SK-N-SH (cell line): ENCODE results near the gene ANKRD44. TPM values are rescaled to one million over a fixed set of nuclear protein-coding genes. Genes with fewer than 3 reads are reported as not detected.
A peak's percentile ranks its signal among the peaks of the same experiment; 100 is the strongest.

Experiments used
- CTCF ChIA-PET: fragments of 300-600, 350-600 bp; formaldehyde crosslinking; extraction: SDS; loops from one replicate; lab custom pipeline; 2021; lab: Yijun Ruan, JAX
- POLR2A ChIA-PET: fragments of 350-600 bp; sonication (Branson Sonifier 250); formaldehyde crosslinking; extraction: SDS; loops from one replicate; lab custom pipeline; 2020; ENCODE audit warnings: antibody characterized with exemption, inconsistent platforms; lab: Yijun Ruan, JAX
- DNase-seq: peaks from one replicate; pipeline ENCODE4 v3.0.0; 2012
- H2AFZ ChIP-seq: fragments of 200-600 bp; sonication (generic); 2 replicates; pipeline ENCODE4 v1.8.1; 2016; ENCODE audit warnings: antibody characterized with exemption, mild to moderate bottlenecking, low read depth
- H3F3A ChIP-seq: fragments of 200-600 bp; sonication (generic); replicated peaks from 2 replicates; pipeline ENCODE3; 2016; ENCODE audit warnings: antibody characterized with exemption, mild to moderate bottlenecking; ENCODE audit not compliant: insufficient read depth
- H3K27ac ChIP-seq, 2 experiments: fragments of 200-500 bp in 1 of 2; fragments of 200-600 bp in 1 of 2; sonication (Bioruptor generic) in 1 of 2; sonication (generic), shearing (Covaris generic) in 1 of 2; 2 replicates each; pipeline versions ENCODE4 v1.5.1 to v1.6.1; 2014 to 2016; ENCODE audit warnings: low read depth in 2 of 2, inconsistent platforms in 1 of 2, low read length in 1 of 2, mild to moderate bottlenecking in 1 of 2, mixed read lengths in 1 of 2
- H3K27me3 ChIP-seq: fragments of 200-600 bp; sonication (generic), shearing (Covaris generic); 2 replicates; pipeline ENCODE4 v1.6.1; 2016; ENCODE audit warnings: mixed run types; ENCODE audit not compliant: insufficient read depth
- H3K36me3 ChIP-seq, 2 experiments: fragments of 200-500 bp in 1 of 2; fragments of 200-600 bp in 1 of 2; sonication (Bioruptor generic) in 1 of 2; sonication (generic) in 1 of 2; replicated peaks in 1 of 2; 2 replicates each; pipeline versions ENCODE3 to v1.5.1; 2014 to 2016; ENCODE audit warnings: low read length in 1 of 2, mild to moderate bottlenecking in 1 of 2; ENCODE audit not compliant: insufficient read depth in 2 of 2, control insufficient read depth in 1 of 2
- H3K4me1 ChIP-seq, 2 experiments: fragments of 200-500 bp in 1 of 2; fragments of 200-600 bp in 1 of 2; sonication (Bioruptor generic) in 1 of 2; sonication (generic), shearing (Covaris generic) in 1 of 2; 2 replicates each; pipeline versions ENCODE4 v1.5.1 to v1.6.1; 2014 to 2016; ENCODE audit warnings: low read depth in 1 of 2, low read length in 1 of 2, mixed run types in 1 of 2; ENCODE audit not compliant: insufficient read depth in 2 of 2, control insufficient read depth in 1 of 2
- H3K4me2 ChIP-seq: fragments of 200-600 bp; sonication (generic), shearing (Covaris generic); 2 replicates; pipeline ENCODE4 v1.6.1; 2017; ENCODE audit warnings: mixed run types
- H3K4me3 ChIP-seq, 2 experiments: fragments of 200-500 bp in 1 of 2; fragments of 200-600 bp in 1 of 2; sonication (Bioruptor generic) in 1 of 2; sonication (generic), shearing (Covaris generic) in 1 of 2; 2 replicates each; pipeline versions ENCODE4 v1.5.1 to v1.8.1; 2014 to 2016; ENCODE audit warnings: low read depth in 2 of 2, inconsistent platforms in 1 of 2, low read length in 1 of 2, mild to moderate bottlenecking in 1 of 2, mixed read lengths in 1 of 2, moderate library complexity in 1 of 2
- H3K79me2 ChIP-seq: fragments of 200-600 bp; sonication (generic); 2 replicates; pipeline ENCODE4 v1.8.1; 2017; ENCODE audit warnings: mild to moderate bottlenecking; ENCODE audit not compliant: insufficient read depth
- H3K9ac ChIP-seq: fragments of 200-600 bp; sonication (generic); 2 replicates; pipeline ENCODE4 v1.6.1; 2017; ENCODE audit warnings: mixed run types
- H3K9me2 ChIP-seq: fragments of 200-600 bp; sonication (generic); 2 replicates; pipeline ENCODE4 v1.6.1; 2017; ENCODE audit warnings: mixed run types
- H3K9me3 ChIP-seq: fragments of 200-600 bp; sonication (generic); 2 replicates; pipeline ENCODE4 v1.6.1; 2017; ENCODE audit warnings: mixed run types, mild to moderate bottlenecking, moderate library complexity
- H4K20me1 ChIP-seq: fragments of 200-600 bp; sonication (generic); 2 replicates; pipeline ENCODE4 v1.6.1; 2017; ENCODE audit warnings: mild to moderate bottlenecking, mixed run types; ENCODE audit not compliant: insufficient read depth
- CHD2 ChIP-seq: fragments of 150-350 bp; IDR thresholded peaks from 2 replicates; pipeline ENCODE4 v1.6.1; 2018; ENCODE audit warnings: low read length; ENCODE audit not compliant: partially characterized antibody
- ELF1 ChIP-seq: IDR thresholded peaks from 2 replicates; pipeline ENCODE4 v1.4.0; 2012
- FOXM1 ChIP-seq: IDR thresholded peaks from 2 replicates; pipeline ENCODE4 v1.4.0; 2012; ENCODE audit warnings: low read depth, mild to moderate bottlenecking
- GABPA ChIP-seq: IDR thresholded peaks from 2 replicates; pipeline ENCODE4 v1.4.0; 2012; ENCODE audit warnings: low read depth, mild to moderate bottlenecking
- MEF2A ChIP-seq: IDR thresholded peaks from 2 replicates; pipeline ENCODE4 v1.4.0; 2012; ENCODE audit warnings: low read depth, borderline replicate concordance
- MXI1 ChIP-seq: IDR thresholded peaks from 2 replicates; pipeline ENCODE4 v1.6.1; 2012; ENCODE audit warnings: mild to moderate bottlenecking, low read depth, low read length, improper control_type of control experiment
- RXRA ChIP-seq: IDR thresholded peaks from 2 replicates; pipeline ENCODE4 v1.4.0; 2012; ENCODE audit warnings: low read depth, mild to moderate bottlenecking, borderline replicate concordance
- SMC3 ChIP-seq: IDR thresholded peaks from 2 replicates; pipeline ENCODE4 v1.6.1; 2012; ENCODE audit warnings: low read depth, low read length, improper control_type of control experiment
- TCF12 ChIP-seq: IDR thresholded peaks from 2 replicates; pipeline ENCODE4 v1.4.0; 2012
- USF1 ChIP-seq: IDR thresholded peaks from 2 replicates; pipeline ENCODE4 v1.4.0; 2012; ENCODE audit warnings: low read depth, borderline replicate concordance
- YY1 ChIP-seq: IDR thresholded peaks from 2 replicates; pipeline ENCODE4 v1.4.0; 2012; ENCODE audit warnings: low read depth, mild to moderate bottlenecking
- ZBTB33 ChIP-seq: IDR thresholded peaks from 2 replicates; pipeline ENCODE4 v1.4.0; 2012; ENCODE audit warnings: low read depth, borderline replicate concordance
- WGBS: methylation state at CpG from one replicate; pipeline ENCODE4 v1.1.6; 2017; ENCODE audit warnings: low lambda C conversion rate; 5-methylcytosine and 5-hydroxymethylcytosine counted together
- polyA plus RNA-seq, 3 experiments: library from polyadenylated mRNA; depleted of rRNA; stranded (reverse); fragments of >200 nt; gene quantifications; 2 replicates each; pipeline ENCODE4 v1.2.3, GENCODE V29; 2012
- TF ChIP-seq, protein P1 (sequence below): fragments of 200-600 bp; sonication (generic); IDR thresholded peaks from 2 replicates; pipeline ENCODE4 v1.6.1; 2017; ENCODE audit warnings: antibody characterized with exemption, mild to moderate bottlenecking, moderate library complexity
- TF ChIP-seq, protein P2 (sequence below): IDR thresholded peaks from 2 replicates; pipeline ENCODE4; 2012

ANKRD44 gene
- polyA plus RNA-seq, 1 of the 3 experiments (the other 2 are of a cell fraction), result 12.5 TPM

DNA sequence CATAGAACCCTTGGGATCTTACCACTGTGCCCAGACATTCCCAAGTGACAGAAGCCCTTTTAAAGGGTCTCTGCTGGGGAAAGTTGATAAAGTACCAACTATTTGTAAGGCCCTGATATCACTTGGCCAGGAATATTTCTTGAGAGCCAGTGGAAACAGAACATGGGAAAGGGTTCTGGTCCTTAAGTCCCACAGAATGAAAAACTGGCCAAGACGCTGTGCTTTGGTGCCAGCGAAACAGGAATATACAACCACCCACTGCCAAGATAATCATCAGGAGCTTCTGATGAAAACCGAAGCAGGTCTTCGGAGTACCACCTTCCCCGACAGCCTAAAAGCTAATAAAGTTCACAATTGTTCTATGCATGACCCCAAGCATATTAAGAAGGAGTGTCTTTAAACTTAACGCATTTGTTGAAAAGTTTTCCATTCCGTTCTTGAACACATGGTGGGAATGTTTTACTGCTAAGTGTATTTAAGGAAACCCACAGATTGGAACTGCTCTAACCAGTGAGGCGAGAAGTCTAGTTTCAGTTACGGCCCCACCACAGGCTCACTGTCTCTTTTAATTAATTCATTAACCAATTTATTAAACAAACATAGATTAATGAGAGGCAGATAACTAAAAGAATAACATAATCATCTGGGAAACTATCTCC is 152.6 kb downstream of the ANKRD44 start:
- Histone ChIP-seq H3K4me3 (no peak overlapping the region), H3K9me2 (no peaks in the 10 kb centered on the region), H4K20me1 (no peaks in the 10 kb centered on the region), H2AFZ (0 out of 2 replicates have a peak overlapping the region, but pooled peaks have one; percentile 11), H3K4me1 (peaks cover 16 to 27% of the 10 kb centered on the region in 2 experiments; a peak in 3 of 4 replicates), H3K27ac (peak overlapping the region in 1 of 2 experiments; percentile 47; a peak in 1 of 4 replicates), H3K9ac (no peak overlapping the region), H3F3A (peaks cover 30% of the 10 kb centered on the region), H3K9me3 (peaks cover 6% of the 10 kb centered on the region; the same call in 1 of the 2 replicates), H3K79me2 (no peaks in the 10 kb centered on the region), H3K4me2 (no peak overlapping the region), H3K36me3 (no peaks in the 10 kb centered on the region), H3K27me3 (no peaks in the 10 kb centered on the region)
- CTCF ChIA-PET, result interaction anchor here (1.4 to 3.6 kb wide), 2 partner anchors 11 to 44 kb away, joined by 4 to 21 read pairs; no protein-coding TSS in a partner anchor
- no peak for DNase-seq
- WGBS, result 81% methylated on average over 9 of the region's 9 CpGs
- TF ChIP-seq GABPA, result no peak
- TF ChIP-seq, protein P1, sequence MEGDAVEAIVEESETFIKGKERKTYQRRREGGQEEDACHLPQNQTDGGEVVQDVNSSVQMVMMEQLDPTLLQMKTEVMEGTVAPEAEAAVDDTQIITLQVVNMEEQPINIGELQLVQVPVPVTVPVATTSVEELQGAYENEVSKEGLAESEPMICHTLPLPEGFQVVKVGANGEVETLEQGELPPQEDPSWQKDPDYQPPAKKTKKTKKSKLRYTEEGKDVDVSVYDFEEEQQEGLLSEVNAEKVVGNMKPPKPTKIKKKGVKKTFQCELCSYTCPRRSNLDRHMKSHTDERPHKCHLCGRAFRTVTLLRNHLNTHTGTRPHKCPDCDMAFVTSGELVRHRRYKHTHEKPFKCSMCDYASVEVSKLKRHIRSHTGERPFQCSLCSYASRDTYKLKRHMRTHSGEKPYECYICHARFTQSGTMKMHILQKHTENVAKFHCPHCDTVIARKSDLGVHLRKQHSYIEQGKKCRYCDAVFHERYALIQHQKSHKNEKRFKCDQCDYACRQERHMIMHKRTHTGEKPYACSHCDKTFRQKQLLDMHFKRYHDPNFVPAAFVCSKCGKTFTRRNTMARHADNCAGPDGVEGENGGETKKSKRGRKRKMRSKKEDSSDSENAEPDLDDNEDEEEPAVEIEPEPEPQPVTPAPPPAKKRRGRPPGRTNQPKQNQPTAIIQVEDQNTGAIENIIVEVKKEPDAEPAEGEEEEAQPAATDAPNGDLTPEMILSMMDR, result no peak
- no peak for TF ChIP-seq MEF2A
- no peak for TF ChIP-seq RXRA
- no peak for TF ChIP-seq ZBTB33
- TF ChIP-seq USF1, result no peak
- no peak for TF ChIP-seq CHD2
- TF ChIP-seq, protein P2, sequence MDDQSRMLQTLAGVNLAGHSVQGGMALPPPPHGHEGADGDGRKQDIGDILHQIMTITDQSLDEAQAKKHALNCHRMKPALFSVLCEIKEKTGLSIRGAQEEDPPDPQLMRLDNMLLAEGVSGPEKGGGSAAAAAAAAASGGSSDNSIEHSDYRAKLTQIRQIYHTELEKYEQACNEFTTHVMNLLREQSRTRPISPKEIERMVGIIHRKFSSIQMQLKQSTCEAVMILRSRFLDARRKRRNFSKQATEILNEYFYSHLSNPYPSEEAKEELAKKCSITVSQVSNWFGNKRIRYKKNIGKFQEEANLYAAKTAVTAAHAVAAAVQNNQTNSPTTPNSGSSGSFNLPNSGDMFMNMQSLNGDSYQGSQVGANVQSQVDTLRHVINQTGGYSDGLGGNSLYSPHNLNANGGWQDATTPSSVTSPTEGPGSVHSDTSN, result no peak
- no peak for TF ChIP-seq YY1
- TF ChIP-seq FOXM1, result no peak
- no peak for TF ChIP-seq MXI1
- TF ChIP-seq SMC3, result no peak
- no peak for TF ChIP-seq ELF1
- no peak for TF ChIP-seq TCF12
- POLR2A ChIA-PET, result no interaction called here
